H1 (cell line): ENCODE measurements around the gene R3HDML. TPM values are rescaled to one million over a fixed set of nuclear protein-coding genes. Genes with fewer than 3 reads are reported as not detected.
A peak's percentile ranks its signal among the peaks of the same experiment; 100 is the strongest.

Experiments used
- CTCF ChIA-PET: fragments of 300-600 bp; sonication (Branson Sonifier 250); formaldehyde crosslinking; loops from one replicate; lab custom pipeline; 2021; ENCODE audit not compliant: partially characterized antibody; lab: Charles Lee
- POLR2A ChIA-PET: fragments of 300-600 bp; sonication (Branson Sonifier 250); formaldehyde crosslinking; loops from one replicate; lab custom pipeline; 2021; ENCODE audit warnings: inconsistent platforms; ENCODE audit not compliant: partially characterized antibody; lab: Charles Lee
- DNase-seq, 2 experiments: peaks; one replicate each; pipeline versions ENCODE4 v3.0.0 to v3.0.0-alpha.2; 2010 to 2022; ENCODE audit warnings: low spot score in 2 of 2, low read depth in 1 of 2, mixed read lengths in 1 of 2
- FAIRE-seq: peaks from 2 replicates; lab custom pipeline; 2011; peaks lifted over from hg19 to GRCh38; lab: Jason Lieb, UNC
- H2AFZ ChIP-seq: 2 replicates; pipeline ENCODE4 v1.8.1; 2012; ENCODE audit warnings: low read length, inconsistent platforms
- H2AK5ac ChIP-seq: 2 replicates; pipeline ENCODE4 v1.6.1; 2013; ENCODE audit warnings: low read depth, low read length
- H2BK120ac ChIP-seq: replicated peaks from 2 replicates; pipeline ENCODE3; 2013; ENCODE audit warnings: low read depth, low read length, inconsistent platforms
- H2BK12ac ChIP-seq: 2 replicates; pipeline ENCODE4 v1.6.1; 2013; ENCODE audit warnings: low read depth, low read length
- H2BK15ac ChIP-seq: 2 replicates; pipeline ENCODE4 v1.6.1; 2013; ENCODE audit warnings: low read length
- H2BK20ac ChIP-seq: 2 replicates; pipeline ENCODE4 v1.6.1; 2013; ENCODE audit warnings: low read length
- H2BK5ac ChIP-seq: 2 replicates; pipeline ENCODE4 v1.6.1; 2013; ENCODE audit warnings: low read depth, low read length
- H3K14ac ChIP-seq: 2 replicates; pipeline ENCODE4 v1.6.1; 2013; ENCODE audit warnings: inconsistent platforms; ENCODE audit not compliant: insufficient read length
- H3K18ac ChIP-seq: 2 replicates; pipeline ENCODE4 v1.6.1; 2013; ENCODE audit warnings: low read length; ENCODE audit errors: extremely low read depth
- H3K23ac ChIP-seq: 2 replicates; pipeline ENCODE4 v1.6.1; 2013; ENCODE audit warnings: inconsistent platforms; ENCODE audit not compliant: insufficient read length
- H3K23me2 ChIP-seq: 2 replicates; pipeline ENCODE4 v1.6.1; 2013; ENCODE audit warnings: low read depth, low read length
- H3K27ac ChIP-seq: 2 replicates; pipeline ENCODE4 v1.6.1; 2011; ENCODE audit warnings: low read depth, low read length, inconsistent platforms
- H3K27me3 ChIP-seq, 4 experiments: replicated peaks in 1 of 4; 1 replicate in 1 of 4; 2 replicates in 3 of 4; pipeline versions ENCODE4 v1.6.1 to v1.8.1; 2011 to 2013; ENCODE audit warnings: low read length in 3 of 4, mild to moderate bottlenecking in 3 of 4, inconsistent platforms in 2 of 4, mixed read lengths in 2 of 4, moderate library complexity in 1 of 4; ENCODE audit not compliant: control insufficient read depth in 3 of 4, insufficient read depth in 3 of 4; ENCODE audit errors: extremely low read depth in 1 of 4
- H3K36me3 ChIP-seq, 4 experiments: 2 replicates each; pipeline versions ENCODE4 v1.6.1 to v1.8.1; 2011 to 2013; ENCODE audit warnings: mild to moderate bottlenecking in 4 of 4, low read length in 3 of 4, moderate library complexity in 2 of 4, control low read depth in 1 of 4, inconsistent platforms in 1 of 4; ENCODE audit not compliant: insufficient read depth in 4 of 4, control insufficient read depth in 2 of 4
- H3K4ac ChIP-seq: replicated peaks from 2 replicates; pipeline ENCODE3; 2013; ENCODE audit warnings: low read length, low read depth, mixed read lengths, inconsistent platforms; ENCODE audit not compliant: insufficient read length
- H3K4me1 ChIP-seq, 4 experiments: replicated peaks in 1 of 4; 1 replicate in 1 of 4; 2 replicates in 3 of 4; pipeline versions ENCODE4 v1.6.1 to v1.8.1; 2011 to 2013; ENCODE audit warnings: low read length in 3 of 4, inconsistent platforms in 2 of 4, mixed read lengths in 1 of 4; ENCODE audit not compliant: insufficient read depth in 4 of 4, control insufficient read depth in 3 of 4
- H3K4me2 ChIP-seq, 2 experiments: 2 replicates each; pipeline versions ENCODE4 v1.6.1 to v1.8.1; 2011 to 2013; ENCODE audit warnings: low read depth in 2 of 2, low read length in 2 of 2, control low read depth in 1 of 2, inconsistent platforms in 1 of 2, mild to moderate bottlenecking in 1 of 2; ENCODE audit not compliant: insufficient read depth in 1 of 2
- H3K4me3 ChIP-seq, 4 experiments: fragments of 200-600, 300-600 bp in 1 of 4; sonication (generic), shearing (Covaris generic), sonication (Bioruptor Twin) in 1 of 4; 2 replicates each; pipeline versions ENCODE4 v1.5.1 to v1.8.1; 2011 to 2016; ENCODE audit warnings: low read length in 4 of 4, low read depth in 3 of 4, control low read depth in 2 of 4, inconsistent platforms in 2 of 4, mild to moderate bottlenecking in 2 of 4, mixed read lengths in 1 of 4, moderate library complexity in 1 of 4; ENCODE audit not compliant: insufficient read depth in 2 of 4; ENCODE audit errors: extremely low read depth in 1 of 4
- H3K56ac ChIP-seq: replicated peaks from 2 replicates; pipeline ENCODE3; 2013; ENCODE audit warnings: low read depth, mild to moderate bottlenecking, mixed read lengths, low read length, inconsistent platforms; ENCODE audit not compliant: insufficient read length
- H3K79me1 ChIP-seq: 2 replicates; pipeline ENCODE4 v1.6.1; 2013; ENCODE audit warnings: low read depth, low read length, control low read depth
- H3K79me2 ChIP-seq, 2 experiments: 2 replicates each; pipeline versions ENCODE4 v1.6.1 to v1.8.1; 2012 to 2013; ENCODE audit warnings: low read length in 2 of 2, mild to moderate bottlenecking in 2 of 2, inconsistent platforms in 1 of 2; ENCODE audit not compliant: insufficient read depth in 2 of 2, control insufficient read depth in 1 of 2
- H3K9ac ChIP-seq, 4 experiments: replicated peaks in 1 of 4; 1 replicate in 1 of 4; 2 replicates in 3 of 4; pipeline versions ENCODE4 v1.6.1 to v1.8.1; 2011 to 2013; ENCODE audit warnings: low read depth in 3 of 4, low read length in 3 of 4, control low read depth in 2 of 4, mild to moderate bottlenecking in 2 of 4, moderate library complexity in 2 of 4, inconsistent platforms in 1 of 4; ENCODE audit errors: extremely low read depth in 1 of 4
- H3K9me3 ChIP-seq, 2 experiments: 2 replicates each; pipeline versions ENCODE4 v1.6.1 to v1.8.1; 2012 to 2013; ENCODE audit warnings: mild to moderate bottlenecking in 2 of 2, moderate library complexity in 2 of 2, control low read depth in 1 of 2, inconsistent platforms in 1 of 2, low read depth in 1 of 2, low read length in 1 of 2, mixed read lengths in 1 of 2; ENCODE audit not compliant: insufficient read depth in 2 of 2
- H4K20me1 ChIP-seq, 2 experiments: replicated peaks in 1 of 2; 2 replicates each; pipeline versions ENCODE3 to v1.8.1; 2011 to 2013; ENCODE audit warnings: inconsistent platforms in 2 of 2, low read length in 2 of 2, mild to moderate bottlenecking in 1 of 2; ENCODE audit not compliant: insufficient read depth in 2 of 2, control insufficient read depth in 1 of 2
- H4K5ac ChIP-seq: 2 replicates; pipeline ENCODE4 v1.6.1; 2013; ENCODE audit warnings: low read length, low read depth, mixed read lengths, inconsistent platforms; ENCODE audit not compliant: insufficient read length
- H4K8ac ChIP-seq: 2 replicates; pipeline ENCODE4 v1.8.0; 2013; ENCODE audit warnings: mild to moderate bottlenecking, moderate library complexity, low read length, inconsistent platforms; ENCODE audit not compliant: insufficient read depth; ENCODE audit errors: extremely low read depth
- H4K91ac ChIP-seq: replicated peaks from 2 replicates; pipeline ENCODE3; 2013; ENCODE audit warnings: low read length, mixed read lengths, inconsistent platforms; ENCODE audit not compliant: insufficient read length
- CTBP2 ChIP-seq: IDR thresholded peaks from 2 replicates; pipeline ENCODE4 v1.7.0; 2011; ENCODE audit warnings: borderline replicate concordance, mild to moderate bottlenecking, moderate library complexity, mixed read lengths, low read length; ENCODE audit not compliant: insufficient read depth, insufficient read length
- FOSL1 ChIP-seq: IDR thresholded peaks from 2 replicates; pipeline ENCODE4 v1.6.1; 2011; ENCODE audit warnings: mild to moderate bottlenecking, low read depth, low read length, moderate library complexity; ENCODE audit not compliant: insufficient read depth
- WGBS, 2 experiments: shearing (Covaris generic) in 1 of 2; methylation state at CpG; one replicate each; pipeline versions ENCODE4 v1.1.6 to v1.1.7; 2013 to 2015; ENCODE audit warnings: low lambda C conversion rate in 2 of 2, mixed read lengths in 2 of 2, inconsistent platforms in 1 of 2, low coverage in 1 of 2, missing lambda C conversion rate in 1 of 2; ENCODE audit not compliant: insufficient replicate concordance in 2 of 2, insufficient coverage in 1 of 2, insufficient read length in 1 of 2; ENCODE audit errors: extremely low coverage in 1 of 2, missing lambda C conversion rate in 1 of 2; 5-methylcytosine and 5-hydroxymethylcytosine counted together
- polyA plus RNA-seq, 7 experiments: library from polyadenylated mRNA; depleted of rRNA in 3 of 7; stranded (reverse) in 5 of 7; unstranded in 2 of 7; fragments of >200 nt in 5 of 7; fragments of 200-250 nt in 2 of 7; gene quantifications; 1 replicate in 5 of 7; 2 replicates in 1 of 7; 4 replicates in 1 of 7; pipeline versions ENCODE4 v1.2.1 to v1.2.3, GENCODE V29; 2011 to 2013; ENCODE audit warnings: missing spikeins in 2 of 7, mixed read lengths in 2 of 7
- total RNA-seq: library from RNA; stranded (reverse); fragmentation: NEBNext Ultra II Directional; extraction: Animal tissue kit (Norgen Biotek cat#: 25700); gene quantifications from 2 replicates; pipeline ENCODE4 v1.2.1, GENCODE V29; 2021

Gene R3HDML
- total and polyA plus RNA-seq, 2 of the 8 experiments (the other 6 are each of a cell fraction or from before 2014, with no cell fraction given): not detected

DNA sequence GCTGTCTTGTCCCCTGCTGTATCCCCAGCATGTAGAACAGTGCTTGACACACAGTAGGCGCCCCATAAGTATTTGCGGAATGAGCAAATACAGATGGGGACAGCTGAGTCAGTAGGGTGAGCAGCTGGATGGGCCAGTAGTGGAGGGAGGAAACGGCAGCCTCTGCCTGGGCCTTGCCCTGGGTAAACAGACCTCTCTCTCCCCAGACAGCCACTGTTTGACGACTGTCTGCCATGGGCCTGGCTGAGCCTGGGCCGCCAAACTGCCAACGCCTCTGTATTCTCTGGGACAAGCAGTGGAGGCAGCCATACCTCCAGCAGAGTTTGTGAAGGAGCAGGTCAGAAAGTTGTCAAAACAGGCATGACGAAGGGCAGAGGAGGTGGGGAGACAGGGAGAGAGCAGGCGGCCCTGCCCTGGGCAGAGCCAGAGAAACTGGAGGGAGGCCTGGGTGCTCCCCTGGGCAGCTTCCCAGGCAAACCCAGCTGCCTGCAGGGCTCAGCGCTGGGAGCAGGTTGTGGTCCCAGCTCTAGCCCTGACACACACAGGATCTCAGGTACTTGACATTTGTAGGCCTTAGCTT lies 33.9 kb downstream of the R3HDML start:
- H3K56ac ChIP-seq: no peak overlapping the region
- H3K9me3 ChIP-seq: no peaks in the 10 kb centered on the region
- H2AK5ac ChIP-seq: no peak overlapping the region
- H4K8ac ChIP-seq: no peak overlapping the region
- H3K4me3 ChIP-seq: no peak overlapping the region
- peaks cover 0 to 5% (median 0%) of the 10 kb centered on the region in 4 experiments; a peak in 3 of 7 replicates for H3K4me1 ChIP-seq
- H3K23ac ChIP-seq: no peak overlapping the region
- H3K36me3 ChIP-seq: no peaks in the 10 kb centered on the region
- H3K18ac ChIP-seq: no peak overlapping the region
- no peaks in the 10 kb centered on the region for H3K27me3 ChIP-seq
- H4K20me1 ChIP-seq: no peaks in the 10 kb centered on the region
- H2BK12ac ChIP-seq: no peak overlapping the region
- H3K4ac ChIP-seq: no peak overlapping the region
- H3K9ac ChIP-seq: no peak overlapping the region
- CTCF ChIA-PET: interaction anchor here (1.1 to 4.0 kb wide), 4 partner anchors 9 to 156 kb away, joined by 4 to 19 read pairs (median 7); no protein-coding TSS in a partner anchor
- no peak overlapping the region for H3K4me2 ChIP-seq
- H3K23me2 ChIP-seq: no peaks in the 10 kb centered on the region
- H2BK20ac ChIP-seq: no peak overlapping the region
- DNase-seq: no peak
- 0 out of 2 replicates have a peak overlapping the region, but pooled peaks have one; percentile 18 for H2BK5ac ChIP-seq
- no peaks in the 10 kb centered on the region for H3K79me2 ChIP-seq
- H4K5ac ChIP-seq: no peak overlapping the region
- H3K79me1 ChIP-seq: no peaks in the 10 kb centered on the region
- H2BK15ac ChIP-seq: no peak overlapping the region
- peak overlapping the region; percentile 73 for H2AFZ ChIP-seq
- 86% methylated on average over 8 of the region's 9 CpGs; no CpG with 5 or more reads in 1 of the 2 experiments for WGBS, 2 experiments
- POLR2A ChIA-PET: no interaction called here
- peak overlapping the region; percentile 44 for H4K91ac ChIP-seq
- H2BK120ac ChIP-seq: no peak overlapping the region
- H3K27ac ChIP-seq: no peak overlapping the region
- no peak for FAIRE-seq
- H3K14ac ChIP-seq: no peak overlapping the region
- TF ChIP-seq CTBP2 (no peak), FOSL1 (no peak)
